H9 (cell line): ENCODE data around the gene STRA6. TPM values are rescaled to one million over a fixed set of nuclear protein-coding genes. Genes with fewer than 3 reads are reported as not detected.
A peak's percentile ranks its signal among the peaks of the same experiment; 100 is the strongest.

Experiments
- DNase-seq: peaks from one replicate; pipeline ENCODE4 v3.0.0-alpha.2; 2017
- H2AFZ ChIP-seq: one replicate; pipeline ENCODE4 v1.6.1; 2013; ENCODE audit warnings: mild to moderate bottlenecking, low read length, control low read depth, moderate library complexity
- H2AK5ac ChIP-seq: 2 replicates; pipeline ENCODE4 v1.6.1; 2013; ENCODE audit warnings: low read length, control low read depth, mixed read lengths; ENCODE audit not compliant: insufficient read length
- H2BK120ac ChIP-seq: one replicate; pipeline ENCODE4 v1.6.1; 2013; ENCODE audit warnings: low read depth, mild to moderate bottlenecking, low read length, control low read depth, inconsistent platforms; ENCODE audit not compliant: poor library complexity, severe bottlenecking
- H2BK12ac ChIP-seq: 2 replicates; pipeline ENCODE4 v1.6.1; 2013; ENCODE audit warnings: low read length, control low read depth, mixed read lengths, low read depth; ENCODE audit not compliant: insufficient read length
- H2BK15ac ChIP-seq: 2 replicates; pipeline ENCODE4 v1.6.1; 2013; ENCODE audit warnings: low read depth, low read length, control low read depth
- H2BK20ac ChIP-seq: one replicate; pipeline ENCODE4 v1.6.1; 2013; ENCODE audit warnings: low read depth, mild to moderate bottlenecking, low read length, control low read depth, inconsistent platforms; ENCODE audit not compliant: poor library complexity, severe bottlenecking
- H2BK5ac ChIP-seq: 2 replicates; pipeline ENCODE4 v1.6.1; 2013; ENCODE audit warnings: low read length, control low read depth, mixed read lengths; ENCODE audit not compliant: insufficient read length
- H3K14ac ChIP-seq: 2 replicates; pipeline ENCODE4 v1.6.1; 2013; ENCODE audit warnings: low read length, control low read depth; ENCODE audit not compliant: insufficient read depth
- H3K18ac ChIP-seq: 2 replicates; pipeline ENCODE4 v1.6.1; 2013; ENCODE audit warnings: low read depth, mild to moderate bottlenecking, mixed read lengths, low read length, control low read depth; ENCODE audit not compliant: insufficient read length
- H3K23ac ChIP-seq: 2 replicates; pipeline ENCODE4 v1.6.1; 2013; ENCODE audit warnings: low read length, control low read depth, mixed read lengths, low read depth; ENCODE audit not compliant: insufficient read length
- H3K23me2 ChIP-seq: 2 replicates; pipeline ENCODE4 v1.6.1; 2013; ENCODE audit warnings: low read depth, mild to moderate bottlenecking, mixed read lengths, low read length, control low read depth; ENCODE audit not compliant: insufficient read length, poor library complexity, severe bottlenecking
- H3K27ac ChIP-seq: 2 replicates; pipeline ENCODE4 v1.5.1; 2013; ENCODE audit warnings: low read length, control low read depth, mixed read lengths, low read depth; ENCODE audit not compliant: insufficient read length
- H3K27me3 ChIP-seq: 2 replicates; pipeline ENCODE4 v1.6.1; 2013; ENCODE audit warnings: low read length, control low read depth, inconsistent platforms; ENCODE audit not compliant: insufficient read depth
- H3K4ac ChIP-seq: 2 replicates; pipeline ENCODE4 v1.6.1; 2013; ENCODE audit warnings: low read depth, mild to moderate bottlenecking, control low read depth, inconsistent platforms, low read length, moderate library complexity
- H3K4me1 ChIP-seq: 2 replicates; pipeline ENCODE4 v1.6.1; 2013; ENCODE audit warnings: low read length, control low read depth, inconsistent platforms; ENCODE audit not compliant: insufficient read depth
- H3K4me2 ChIP-seq: 2 replicates; pipeline ENCODE4 v1.6.1; 2013; ENCODE audit warnings: low read length, control low read depth, mixed read lengths; ENCODE audit not compliant: insufficient read length, insufficient read depth
- H3K56ac ChIP-seq: 2 replicates; pipeline ENCODE4 v1.6.1; 2013; ENCODE audit warnings: low read depth, mild to moderate bottlenecking, mixed read lengths, low read length, control low read depth; ENCODE audit not compliant: insufficient read length
- H3K79me1 ChIP-seq: 2 replicates; pipeline ENCODE4 v1.6.1; 2013; ENCODE audit warnings: low read depth, mild to moderate bottlenecking, moderate library complexity, low read length, control low read depth, inconsistent platforms; ENCODE audit not compliant: insufficient read depth, poor library complexity, severe bottlenecking
- H3K79me2 ChIP-seq: 2 replicates; pipeline ENCODE4 v1.6.1; 2013; ENCODE audit warnings: low read length, control low read depth, inconsistent platforms; ENCODE audit not compliant: insufficient read depth
- H3K9ac ChIP-seq: 2 replicates; pipeline ENCODE4 v1.6.1; 2013; ENCODE audit warnings: low read length, control low read depth, mixed read lengths; ENCODE audit not compliant: insufficient read length; ENCODE audit errors: extremely low read depth
- H3K9me3 ChIP-seq: one replicate; pipeline ENCODE4 v1.6.1; 2013; ENCODE audit warnings: low read depth, low read length, inconsistent platforms; ENCODE audit not compliant: control insufficient read depth
- H3T11ph ChIP-seq: one replicate; pipeline ENCODE4 v1.6.1; 2013; ENCODE audit warnings: mild to moderate bottlenecking, low read length, control low read depth, inconsistent platforms
- H4K20me1 ChIP-seq: one replicate; pipeline ENCODE4 v1.6.1; 2013; ENCODE audit not compliant: control insufficient read depth, insufficient read length, insufficient read depth
- H4K5ac ChIP-seq: 2 replicates; pipeline ENCODE4 v1.6.1; 2013; ENCODE audit warnings: low read depth, mild to moderate bottlenecking, mixed read lengths, low read length, control low read depth; ENCODE audit not compliant: insufficient read length
- H4K8ac ChIP-seq: replicated peaks from 2 replicates; pipeline ENCODE4 v1.6.1; 2013; ENCODE audit warnings: low read length, control low read depth, mixed read lengths, low read depth; ENCODE audit not compliant: insufficient read length
- H4K91ac ChIP-seq: 2 replicates; pipeline ENCODE4 v1.6.1; 2013; ENCODE audit warnings: low read depth, mild to moderate bottlenecking, moderate library complexity, mixed read lengths, low read length, control low read depth; ENCODE audit not compliant: insufficient read length
- H3K27ac Mint-ChIP-seq, 3 experiments: 2 replicates in 2 of 3; 3 replicates in 1 of 3; pipeline ENCODE4 v1.8.0; 2020 to 2021; ENCODE audit warnings: mixed read lengths in 3 of 3, mild to moderate bottlenecking in 1 of 3, moderate library complexity in 1 of 3
- H3K27me3 Mint-ChIP-seq: 2 replicates; pipeline ENCODE4 v1.8.0; 2021; ENCODE audit warnings: low read depth, mild to moderate bottlenecking, moderate library complexity, mixed read lengths
- H3K36me3 Mint-ChIP-seq, 3 experiments: 2 replicates in 2 of 3; 3 replicates in 1 of 3; pipeline ENCODE4 v1.8.0; 2020 to 2021; ENCODE audit warnings: low read depth in 3 of 3, mixed read lengths in 3 of 3; ENCODE audit not compliant: insufficient read depth in 1 of 3
- H3K4me1 Mint-ChIP-seq, 2 experiments: 2 replicates each; pipeline ENCODE4 v1.8.0; 2020; ENCODE audit warnings: mixed read lengths in 2 of 2
- H3K4me3 Mint-ChIP-seq, 2 experiments: 2 replicates in 1 of 2; 3 replicates in 1 of 2; pipeline ENCODE4 v1.8.0; 2020 to 2021; ENCODE audit warnings: mild to moderate bottlenecking in 2 of 2, mixed read lengths in 2 of 2, moderate library complexity in 1 of 2
- H3K9me3 Mint-ChIP-seq, 2 experiments: 2 replicates in 1 of 2; 3 replicates in 1 of 2; pipeline ENCODE4 v1.8.0; 2020; ENCODE audit warnings: mild to moderate bottlenecking in 2 of 2, mixed read lengths in 2 of 2, moderate library complexity in 1 of 2
- WGBS: extraction: QIAGEN DNeasy Blood & Tissue Kit; methylation state at CpG from one replicate; pipeline ENCODE4 v1.1.7; 2013; ENCODE audit warnings: missing lambda C conversion rate, low lambda C conversion rate, mixed read lengths; ENCODE audit not compliant: insufficient read length; ENCODE audit errors: extremely low coverage; 5-methylcytosine and 5-hydroxymethylcytosine counted together
- total RNA-seq: library from RNA; stranded (reverse); gene quantifications from 2 replicates; pipeline ENCODE4 v1.2.1, GENCODE V29; 2021
- TF ChIP-seq, protein P1 (sequence below): fragments of 200-600 bp; sonication (generic); conservative IDR thresholded peaks from 3 replicates; pipeline ENCODE4 v1.8.0; 2021; ENCODE audit warnings: antibody characterized with exemption, mild to moderate bottlenecking

Gene STRA6
- total RNA-seq, 1 experiment from 2014 or later = 12.8 TPM

DNA sequence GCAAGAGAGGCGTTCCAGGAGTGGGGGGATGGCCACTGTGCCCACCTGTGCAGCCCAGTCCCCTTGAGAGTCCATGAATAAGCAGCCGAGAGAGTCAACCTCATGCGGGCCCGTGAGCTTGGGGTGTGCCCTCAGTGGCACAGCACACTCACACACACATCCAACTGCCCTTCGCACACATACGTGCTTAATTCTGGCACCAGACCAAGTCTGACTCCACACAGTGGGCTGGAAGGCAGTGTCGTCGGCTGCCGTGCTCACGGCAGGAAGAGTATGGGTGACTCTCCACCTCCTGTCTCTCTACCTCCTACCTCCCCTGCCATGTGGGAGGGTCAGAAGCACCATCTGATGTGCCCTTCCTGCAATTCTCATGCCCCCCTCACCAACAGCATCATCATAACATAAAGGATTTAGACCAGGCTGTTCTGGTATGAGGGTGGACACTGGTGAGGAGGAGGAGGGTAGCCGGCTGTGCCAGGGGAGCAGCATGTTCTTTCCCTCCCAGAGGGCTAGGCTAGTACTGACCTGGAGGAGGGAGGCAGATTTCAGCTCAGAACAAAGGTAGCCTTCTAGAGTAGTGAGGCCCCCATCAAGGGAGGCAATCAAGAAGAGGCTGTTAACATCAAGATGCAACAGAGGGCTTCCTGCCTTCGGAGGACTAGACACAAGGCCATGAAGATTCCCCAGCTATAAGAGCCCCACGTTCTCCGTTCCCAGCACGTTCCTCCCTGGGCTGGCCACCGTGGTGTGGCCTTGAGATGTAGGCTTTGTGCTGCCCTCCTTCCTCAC is 5.3 kb upstream of the STRA6 start:
- Histone ChIP-seq H2BK12ac (no peak overlapping the region), H2BK120ac (no peak overlapping the region), H3K79me1 (no peaks in the 10 kb centered on the region), H3K27ac (no peak overlapping the region), H4K20me1 (no peaks in the 10 kb centered on the region), H3K14ac (no peak overlapping the region; the same call in 1 of the 2 replicates), H3K56ac (no peak overlapping the region), H2AK5ac (no peak overlapping the region), H3T11ph (no peak overlapping the region), H4K8ac (no peak overlapping the region), H2BK15ac (no peak overlapping the region), H3K23ac (no peak overlapping the region), H3K9me3 (no peaks in the 10 kb centered on the region), H3K18ac (no peak overlapping the region), H3K9ac (no peak overlapping the region), H3K4ac (no peak overlapping the region), H2AFZ (no peak overlapping the region), H4K5ac (no peak overlapping the region), H3K27me3 (no peaks in the 10 kb centered on the region), H3K4me2 (no peak overlapping the region), H4K91ac (no peak overlapping the region), H3K79me2 (no peaks in the 10 kb centered on the region), H2BK5ac (no peak overlapping the region), H2BK20ac (no peak overlapping the region), H3K4me1 (peaks cover 16% of the 10 kb centered on the region; the same call in 1 of the 2 replicates), H3K23me2 (peaks cover 14% of the 10 kb centered on the region)
- no CpG with 5 or more reads among the region's 16 CpGs for WGBS
- no peaks in the 10 kb centered on the region for H3K9me3 Mint-ChIP-seq
- H3K4me1 Mint-ChIP-seq = peaks cover 72 to 76% of the 10 kb centered on the region in 2 experiments
- no peak for DNase-seq
- peak overlapping the region in 1 of 2 experiments; percentile 73; a peak in 1 of 5 replicates for H3K4me3 Mint-ChIP-seq
- H3K27ac Mint-ChIP-seq = peak overlapping the region in 2 of 3 experiments; percentile 85 to 95; a peak in 1 of 7 replicates
- H3K27me3 Mint-ChIP-seq = peaks cover 48% of the 10 kb centered on the region
- TF ChIP-seq, protein P1, sequence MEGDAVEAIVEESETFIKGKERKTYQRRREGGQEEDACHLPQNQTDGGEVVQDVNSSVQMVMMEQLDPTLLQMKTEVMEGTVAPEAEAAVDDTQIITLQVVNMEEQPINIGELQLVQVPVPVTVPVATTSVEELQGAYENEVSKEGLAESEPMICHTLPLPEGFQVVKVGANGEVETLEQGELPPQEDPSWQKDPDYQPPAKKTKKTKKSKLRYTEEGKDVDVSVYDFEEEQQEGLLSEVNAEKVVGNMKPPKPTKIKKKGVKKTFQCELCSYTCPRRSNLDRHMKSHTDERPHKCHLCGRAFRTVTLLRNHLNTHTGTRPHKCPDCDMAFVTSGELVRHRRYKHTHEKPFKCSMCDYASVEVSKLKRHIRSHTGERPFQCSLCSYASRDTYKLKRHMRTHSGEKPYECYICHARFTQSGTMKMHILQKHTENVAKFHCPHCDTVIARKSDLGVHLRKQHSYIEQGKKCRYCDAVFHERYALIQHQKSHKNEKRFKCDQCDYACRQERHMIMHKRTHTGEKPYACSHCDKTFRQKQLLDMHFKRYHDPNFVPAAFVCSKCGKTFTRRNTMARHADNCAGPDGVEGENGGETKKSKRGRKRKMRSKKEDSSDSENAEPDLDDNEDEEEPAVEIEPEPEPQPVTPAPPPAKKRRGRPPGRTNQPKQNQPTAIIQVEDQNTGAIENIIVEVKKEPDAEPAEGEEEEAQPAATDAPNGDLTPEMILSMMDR = no peak
- peaks cover 11 to 20% (median 13%) of the 10 kb centered on the region in 3 experiments for H3K36me3 Mint-ChIP-seq
